Naive thymus-derived CD4-positive, alpha-beta T cell (primary cell): ENCODE measurements around the gene FRMD1. TPM values are rescaled to one million over a fixed set of nuclear protein-coding genes. Genes with fewer than 3 reads are reported as not detected.

Source experiments
- ATAC-seq: fragments of 150-1000 bp; cut with Tn5 transposase; 2 replicates; pipeline ENCODE4 v1.10.0; 2021; ENCODE audit warnings: mild to moderate bottlenecking, moderate library complexity
- CTCF ChIA-PET: fragments of 350-600 bp; sonication (Branson Sonifier 250); formaldehyde crosslinking; loops from one replicate; lab custom pipeline; 2021; ENCODE audit warnings: antibody characterized with exemption; lab: Charles Lee
- POLR2A ChIA-PET: fragments of 350-600 bp; sonication (Branson Sonifier 250); formaldehyde crosslinking; loops from one replicate; lab custom pipeline; 2021; ENCODE audit warnings: antibody characterized with exemption, inconsistent platforms; lab: Charles Lee
- DNase-seq, 9 donors: peaks; one replicate each; pipeline versions ENCODE4 v3.0.0 to v3.0.0-alpha.2; 2020 to 2022; ENCODE audit warnings: mixed read lengths in 1 of 9
- H3K27ac ChIP-seq: one replicate; pipeline ENCODE4 v1.7.0; 2013; ENCODE audit warnings: mild to moderate bottlenecking, low read depth, low read length, moderate library complexity
- H3K27me3 ChIP-seq, 2 donors: one replicate each; pipeline ENCODE4 v1.7.0; 2013; ENCODE audit warnings: low read length in 2 of 2, mild to moderate bottlenecking in 2 of 2, moderate library complexity in 2 of 2; ENCODE audit not compliant: control insufficient read depth in 2 of 2, insufficient read depth in 2 of 2
- H3K36me3 ChIP-seq, 3 experiments: 1 replicate in 2 of 3; 2 replicates in 1 of 3; pipeline ENCODE4 v1.7.0; 2013; ENCODE audit warnings: low read length in 3 of 3, mild to moderate bottlenecking in 3 of 3, moderate library complexity in 1 of 3; ENCODE audit not compliant: insufficient read depth in 3 of 3, control insufficient read depth in 2 of 3
- H3K4me1 ChIP-seq, 2 donors: one replicate each; pipeline ENCODE4 v1.7.0; 2013; ENCODE audit warnings: low read length in 2 of 2, mild to moderate bottlenecking in 2 of 2, moderate library complexity in 1 of 2; ENCODE audit not compliant: control insufficient read depth in 2 of 2, insufficient read depth in 2 of 2
- H3K4me3 ChIP-seq: 2 replicates; pipeline ENCODE4 v1.7.0; 2013; ENCODE audit warnings: mild to moderate bottlenecking, low read length
- H3K9me3 ChIP-seq, 3 experiments: 1 replicate in 2 of 3; 2 replicates in 1 of 3; pipeline ENCODE4 v1.7.0; 2013; ENCODE audit warnings: low read length in 3 of 3; ENCODE audit not compliant: control insufficient read depth in 2 of 3
- H3K27ac Mint-ChIP-seq, 9 donors: one replicate each; pipeline ENCODE4 v1.8.0; 2020 to 2022; ENCODE audit warnings: mixed read lengths in 9 of 9, mild to moderate bottlenecking in 8 of 9, moderate library complexity in 5 of 9, inconsistent platforms in 2 of 9
- H3K27me3 Mint-ChIP-seq, 5 donors: one replicate each; pipeline ENCODE4 v1.8.0; 2021 to 2022; ENCODE audit warnings: mixed read lengths in 5 of 5, mild to moderate bottlenecking in 1 of 5
- H3K36me3 Mint-ChIP-seq, 5 donors: one replicate each; pipeline ENCODE4 v1.8.0; 2020 to 2022; ENCODE audit warnings: mixed read lengths in 5 of 5, mild to moderate bottlenecking in 3 of 5, inconsistent platforms in 1 of 5
- H3K4me1 Mint-ChIP-seq, 7 donors: one replicate each; pipeline ENCODE4 v1.8.0; 2020 to 2022; ENCODE audit warnings: mixed read lengths in 7 of 7, mild to moderate bottlenecking in 3 of 7, inconsistent platforms in 1 of 7
- H3K4me3 Mint-ChIP-seq, 10 donors: one replicate each; pipeline ENCODE4 v1.8.0; 2020 to 2022; ENCODE audit warnings: mild to moderate bottlenecking in 10 of 10, mixed read lengths in 10 of 10, moderate library complexity in 6 of 10, inconsistent platforms in 2 of 10
- H3K9me3 Mint-ChIP-seq, 11 donors: one replicate each; pipeline ENCODE4 v1.8.0; 2020 to 2022; ENCODE audit warnings: mixed read lengths in 11 of 11, mild to moderate bottlenecking in 4 of 11, inconsistent platforms in 1 of 11, moderate library complexity in 1 of 11
- intact Hi-C, 2 donors: fragments of 100-400 bp; cut with micrococcal nuclease; formaldehyde crosslinking; loops; one replicate each; pipeline ENCODE4 v1.15.1; 2023
- polyA plus RNA-seq, 2 donors: library from polyadenylated mRNA; unstranded; fragments of 300-500 nt; fragmentation: Illumina TruSeq; gene quantifications; one replicate each; pipeline ENCODE4 v1.2.3, GENCODE V29; 2021
- total RNA-seq, 6 experiments: library from RNA in 5 of 6; stranded (reverse) in 5 of 6; gene quantifications; 1 replicate in 5 of 6; 2 replicates in 1 of 6; pipeline ENCODE4 v1.2.3 and lab custom pipeline; 2021 to 2026

FRMD1 gene
- total and polyA plus RNA-seq, 7 experiments from 2014 or later, result not detected

DNA sequence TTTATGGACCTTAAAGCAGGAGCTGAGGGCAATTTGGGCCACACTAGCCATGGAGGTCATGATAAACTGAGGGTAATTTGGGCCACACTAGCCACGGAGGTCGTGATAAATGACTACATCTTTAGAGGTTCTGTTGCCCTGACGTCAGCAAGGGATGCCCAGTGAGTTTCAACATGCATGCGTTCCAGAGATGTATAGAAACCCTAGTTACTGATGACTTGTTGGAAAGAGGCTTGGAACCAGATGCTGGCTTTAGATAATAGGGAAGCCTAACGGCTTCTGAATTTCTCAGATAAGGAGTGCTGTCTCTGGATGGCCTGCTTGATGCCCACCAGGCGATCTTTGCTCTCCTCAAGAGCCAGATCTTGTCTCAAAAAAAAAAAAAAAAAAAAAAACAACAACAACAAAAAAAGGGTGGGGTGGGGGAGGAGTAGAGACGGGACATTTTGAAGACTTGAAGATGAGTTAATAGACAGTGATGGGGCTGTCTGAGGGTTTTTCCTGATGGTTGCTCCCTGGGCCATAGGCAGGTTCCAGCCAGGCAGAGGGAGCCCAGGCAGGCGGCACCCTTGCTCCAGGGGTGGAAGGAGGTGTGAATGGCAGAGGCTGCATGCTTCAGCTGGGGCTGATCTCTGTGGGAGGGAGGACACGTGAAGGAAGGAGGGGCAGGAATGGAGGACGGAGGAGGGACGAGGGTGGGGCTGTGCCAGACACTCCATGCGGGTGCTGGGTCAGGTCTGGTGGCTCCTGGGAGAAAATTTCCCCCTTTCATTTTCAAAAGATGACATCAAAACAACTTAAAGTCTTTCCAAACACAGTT is 27.0 kb upstream of the FRMD1 start:
- Histone ChIP-seq H3K9me3 (no peaks in the 10 kb centered on the region), H3K4me3 (no peak overlapping the region), H3K27me3 (no peaks in the 10 kb centered on the region), H3K27ac (no peak overlapping the region), H3K36me3 (no peaks in the 10 kb centered on the region), H3K4me1 (no peaks in the 10 kb centered on the region)
- Mint-ChIP-seq H3K36me3 (no peaks in the 10 kb centered on the region), H3K9me3 (peaks cover 0 to 2% (median 0%) of the 10 kb centered on the region in 11 donors), H3K4me3 (no peak overlapping the region), H3K27me3 (peaks cover 21 to 56% (median 37%) of the 10 kb centered on the region in 5 donors), H3K4me1 (peaks cover 0 to 3% (median 0%) of the 10 kb centered on the region in 7 donors), H3K27ac (no peak overlapping the region)
- peak in 1 of 9 donors; percentile 1 for DNase-seq
- CTCF ChIA-PET, result no interaction called here
- no peak for ATAC-seq
- POLR2A ChIA-PET, result no interaction called here
- intact Hi-C loops, result no loop called here

GRCh38 chr6:168104636-168105035 is 25.6 kb upstream of the FRMD1 start:
- H3K27me3 ChIP-seq, result no peaks in the 10 kb centered on the region
- no peak overlapping the region for H3K27ac ChIP-seq
- no peak overlapping the region for H3K27ac Mint-ChIP-seq
- H3K4me1 Mint-ChIP-seq, result peaks cover 0 to 4% (median 0%) of the 10 kb centered on the region in 7 donors
- H3K4me3 ChIP-seq, result no peak overlapping the region
- H3K27me3 Mint-ChIP-seq, result peaks cover 26 to 60% (median 37%) of the 10 kb centered on the region in 5 donors
- no peaks in the 10 kb centered on the region for H3K4me1 ChIP-seq
- intact Hi-C loops, result no loop called here
- H3K9me3 Mint-ChIP-seq, result peaks cover 0 to 2% (median 0%) of the 10 kb centered on the region in 11 donors
- no peaks in the 10 kb centered on the region for H3K36me3 Mint-ChIP-seq
- ATAC-seq, result no peak
- ChIA-PET POLR2A (no interaction called here), CTCF (no interaction called here)
- peak in 1 of 9 donors; percentile 2 for DNase-seq
- H3K9me3 ChIP-seq, result no peaks in the 10 kb centered on the region
- no peak overlapping the region for H3K4me3 Mint-ChIP-seq
- H3K36me3 ChIP-seq, result no peaks in the 10 kb centered on the region

DNA sequence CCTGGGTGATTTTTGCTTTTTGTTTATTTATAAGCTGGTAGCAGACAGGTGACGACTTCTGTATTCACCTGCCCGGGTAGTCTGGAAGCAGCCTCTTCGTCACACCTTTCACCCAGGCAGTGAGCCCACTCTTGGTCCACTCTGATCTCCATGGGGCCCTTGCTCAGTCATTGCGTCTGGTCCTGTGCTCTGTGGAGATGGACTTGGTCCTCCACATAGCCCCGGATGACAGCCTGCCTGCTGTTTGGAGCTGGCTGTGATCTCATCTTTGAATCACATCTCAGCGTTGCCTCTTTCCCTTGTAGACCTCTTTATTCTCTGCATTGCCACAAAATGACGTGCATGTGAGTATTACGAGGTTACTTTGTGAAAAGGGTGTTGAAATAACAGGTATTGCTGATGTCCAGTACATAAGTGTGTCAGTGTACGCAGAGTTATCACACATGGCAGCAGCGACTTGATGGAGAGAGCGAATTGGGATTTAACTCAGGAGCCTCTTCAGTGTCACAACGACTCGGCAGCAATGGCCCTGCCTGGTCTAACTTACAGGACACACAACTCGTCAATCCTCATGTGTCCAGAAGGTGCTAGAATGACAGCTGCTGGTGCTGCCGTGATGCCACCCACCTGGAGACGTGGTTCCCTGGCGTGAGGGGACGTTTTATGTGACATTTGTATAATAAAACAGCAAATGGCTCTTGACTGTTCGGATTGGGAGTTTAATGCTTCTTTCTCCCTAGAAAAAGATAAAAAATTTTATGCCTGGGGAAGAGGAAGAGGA is 24.2 kb upstream of the FRMD1 start:
- Histone ChIP-seq H3K4me1 (no peaks in the 10 kb centered on the region), H3K9me3 (no peaks in the 10 kb centered on the region), H3K36me3 (no peaks in the 10 kb centered on the region), H3K27ac (no peak overlapping the region), H3K27me3 (no peaks in the 10 kb centered on the region), H3K4me3 (no peak overlapping the region)
- H3K27ac Mint-ChIP-seq, result no peak overlapping the region
- intact Hi-C loops, result no loop called here
- ATAC-seq (no peak), DNase-seq (no peak)
- ChIA-PET CTCF (no interaction called here), POLR2A (no interaction called here)
- H3K9me3 Mint-ChIP-seq, result no peaks in the 10 kb centered on the region
- peaks cover 26 to 57% (median 37%) of the 10 kb centered on the region in 5 donors for H3K27me3 Mint-ChIP-seq
- no peaks in the 10 kb centered on the region for H3K36me3 Mint-ChIP-seq
- peaks cover 0 to 4% (median 0%) of the 10 kb centered on the region in 7 donors for H3K4me1 Mint-ChIP-seq
- H3K4me3 Mint-ChIP-seq, result no peak overlapping the region

GRCh38 chr6:168102315-168102985 is 23.4 kb upstream of the FRMD1 start:
- no peak overlapping the region for H3K4me3 Mint-ChIP-seq
- H3K27me3 ChIP-seq, result no peaks in the 10 kb centered on the region
- CTCF ChIA-PET, result no interaction called here
- peaks cover 0 to 4% (median 0%) of the 10 kb centered on the region in 7 donors for H3K4me1 Mint-ChIP-seq
- peaks cover 0 to 1% (median 0%) of the 10 kb centered on the region in 11 donors for H3K9me3 Mint-ChIP-seq
- intact Hi-C loops, result no loop called here
- POLR2A ChIA-PET, result no interaction called here
- H3K27me3 Mint-ChIP-seq, result peaks cover 26 to 65% (median 37%) of the 10 kb centered on the region in 5 donors
- H3K36me3 Mint-ChIP-seq, result no peaks in the 10 kb centered on the region
- H3K27ac Mint-ChIP-seq, result no peak overlapping the region
- no peak overlapping the region for H3K4me3 ChIP-seq
- DNase-seq (peak in 1 of 9 donors; percentile 3), ATAC-seq (no peak)
- no peaks in the 10 kb centered on the region for H3K4me1 ChIP-seq
- H3K27ac ChIP-seq, result no peak overlapping the region
- H3K36me3 ChIP-seq, result no peaks in the 10 kb centered on the region
- H3K9me3 ChIP-seq, result no peaks in the 10 kb centered on the region

DNA sequence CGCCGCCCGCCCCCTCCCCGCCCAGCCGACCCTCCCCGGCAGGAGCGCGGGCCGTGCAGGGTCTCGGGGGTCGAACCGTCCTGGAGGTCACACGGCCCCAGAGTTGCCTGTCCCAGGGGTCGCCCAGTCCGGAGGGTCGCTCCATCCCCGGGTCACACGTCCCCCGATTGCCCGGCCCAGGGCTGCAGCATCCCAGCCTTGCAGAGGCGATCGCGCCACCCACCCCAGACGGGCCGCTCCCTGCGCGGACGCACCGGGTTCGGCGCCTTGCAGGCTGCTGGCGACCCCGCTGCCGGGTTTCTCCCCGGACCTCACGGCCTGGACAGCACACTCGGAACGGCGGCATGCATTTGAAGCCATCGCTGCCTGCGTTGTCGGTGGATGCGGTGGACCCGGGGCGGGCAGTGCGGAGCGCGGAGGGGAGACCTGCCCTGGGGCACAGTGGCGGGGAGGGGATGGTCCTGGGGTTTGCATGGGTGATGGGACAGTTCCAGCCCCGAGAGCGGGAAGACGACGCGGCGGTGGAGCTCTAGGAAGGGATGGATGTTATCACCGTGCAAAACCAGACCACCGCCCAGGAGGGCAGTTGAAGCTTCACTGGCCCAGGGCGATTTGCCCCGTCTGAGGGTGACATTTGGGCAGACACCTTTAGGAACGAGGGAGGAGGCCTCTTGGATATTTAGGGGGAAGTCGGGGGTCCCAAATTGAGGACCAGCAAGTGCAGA is 22.7 kb upstream of the FRMD1 start:
- Histone ChIP-seq H3K27me3 (no peaks in the 10 kb centered on the region), H3K9me3 (no peaks in the 10 kb centered on the region), H3K4me3 (no peak overlapping the region), H3K36me3 (no peaks in the 10 kb centered on the region), H3K4me1 (no peaks in the 10 kb centered on the region), H3K27ac (no peak overlapping the region)
- peaks cover 26 to 65% (median 37%) of the 10 kb centered on the region in 5 donors for H3K27me3 Mint-ChIP-seq
- H3K27ac Mint-ChIP-seq, result no peak overlapping the region
- no peak overlapping the region for H3K4me3 Mint-ChIP-seq
- intact Hi-C loops, result no loop called here
- H3K9me3 Mint-ChIP-seq, result peaks cover 0 to 1% (median 0%) of the 10 kb centered on the region in 11 donors
- H3K4me1 Mint-ChIP-seq, result peaks cover 0 to 4% (median 0%) of the 10 kb centered on the region in 7 donors
- ATAC-seq (no peak), DNase-seq (peak in 1 of 9 donors; percentile 3)
- POLR2A ChIA-PET, result no interaction called here
- no peaks in the 10 kb centered on the region for H3K36me3 Mint-ChIP-seq
- CTCF ChIA-PET, result no interaction called here
